GM18873 (cell line): ENCODE measurements around the gene SRCIN1.

Experiments
- ATAC-seq: cut with Tn5 transposase; IDR thresholded peaks from one replicate; pipeline ENCODE4 v1.9.1; 2021; ENCODE audit warnings: mild to moderate bottlenecking, moderate library complexity, moderate number of reproducible peaks; ENCODE audit not compliant: unreplicated experiment, low FRiP score

The SRCIN1 gene

GRCh38 chr17:38601539-38602351, 4.0 kb downstream of the SRCIN1 start:
- no peak for ATAC-seq

GRCh38 chr17:38600906-38601305, 4.8 kb downstream of the SRCIN1 start:
- no peak for ATAC-seq

GRCh38 chr17:38600416-38600815, 5.3 kb downstream of the SRCIN1 start:
- no peak for ATAC-seq

GRCh38 chr17:38599398-38599856, 6.3 kb downstream of the SRCIN1 start:
- ATAC-seq = no peak

DNA sequence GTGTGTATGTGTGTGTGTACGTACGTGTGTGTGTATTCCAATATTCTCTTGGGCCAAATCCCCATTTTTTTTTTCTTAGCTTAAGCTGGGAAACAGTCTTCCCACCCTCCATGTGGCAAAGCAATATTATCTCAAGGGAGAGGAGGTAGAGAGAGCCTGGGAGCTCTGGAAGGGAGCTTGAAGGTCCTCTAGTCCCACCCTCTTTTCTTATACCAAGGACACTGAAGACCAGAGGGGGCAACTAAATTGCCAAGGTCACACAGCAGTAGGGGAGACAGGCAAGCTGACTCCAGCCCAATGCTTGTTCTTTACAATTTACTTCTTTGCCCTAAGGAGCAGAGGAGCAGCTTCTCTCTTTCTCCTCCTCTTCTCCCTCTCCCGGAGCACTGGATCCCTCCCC, 6.8 kb downstream of the SRCIN1 start:
- ATAC-seq = no peak

GRCh38 chr17:38598536-38598935, 7.2 kb downstream of the SRCIN1 start:
- ATAC-seq = no peak

DNA sequence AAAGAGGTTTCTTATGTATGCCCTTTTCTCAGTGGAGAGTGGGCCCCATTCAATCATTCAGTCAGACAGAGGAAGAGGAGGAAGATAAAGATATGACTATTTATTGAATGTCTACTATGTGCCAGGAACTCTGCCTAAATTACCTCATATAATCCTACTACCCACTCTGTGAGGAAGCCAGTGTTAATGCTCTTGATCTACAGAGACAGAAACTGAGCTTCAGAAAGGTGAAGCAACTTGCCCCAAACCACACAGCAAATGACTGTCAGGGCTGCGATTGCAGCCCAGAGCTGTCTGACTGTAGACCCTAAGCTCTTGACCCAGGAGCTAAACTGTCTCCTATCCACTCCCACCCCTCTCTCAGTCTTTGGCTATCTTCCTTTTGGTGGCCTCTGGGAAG, 8.4 kb downstream of the SRCIN1 start:
- no peak for ATAC-seq

DNA sequence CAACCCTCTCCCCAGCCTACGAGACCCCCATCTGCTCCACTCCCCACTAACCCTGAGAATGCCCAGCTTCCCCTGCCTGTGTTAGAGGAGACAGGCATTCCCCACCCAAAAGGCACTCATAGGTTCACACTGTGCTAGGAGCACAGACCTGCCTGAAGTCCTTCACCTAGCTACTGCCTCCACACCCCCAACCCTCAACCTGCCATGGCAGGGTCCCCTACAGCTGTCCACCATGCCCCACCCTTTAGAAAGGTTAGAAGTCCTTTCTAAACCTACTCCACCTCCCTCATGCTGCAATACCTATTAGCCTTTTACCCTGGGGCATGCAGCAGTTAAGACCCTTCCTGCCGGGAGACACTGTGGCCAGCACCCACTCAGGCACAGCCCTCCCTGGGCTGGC, 9.1 kb downstream of the SRCIN1 start:
- no peak for ATAC-seq

DNA sequence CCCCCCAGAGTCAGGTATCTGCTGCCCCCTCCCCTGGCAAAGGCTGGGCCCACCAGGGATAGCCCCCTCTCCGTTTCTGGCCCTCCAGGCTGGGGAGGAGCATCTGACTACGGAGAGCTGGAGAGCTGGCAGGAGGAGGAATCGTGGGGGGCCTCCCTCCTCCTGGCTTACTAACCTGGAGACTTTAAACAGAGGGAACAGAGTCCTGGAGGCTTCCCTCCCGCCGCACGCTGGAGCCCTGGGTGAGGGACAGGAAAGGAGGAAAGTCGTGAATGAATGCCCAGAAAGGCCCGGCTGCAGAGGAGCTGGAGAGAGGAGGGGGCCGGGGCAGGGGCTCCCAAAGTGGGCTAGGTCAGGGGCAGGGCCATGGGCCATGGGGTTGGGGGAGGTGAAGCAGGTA, 9.9 kb downstream of the SRCIN1 start:
- ATAC-seq = no peak

- no peak for ATAC-seq
Observed at GRCh38 chr17:38594152-38594551, 11.6 kb downstream of the SRCIN1 start.

DNA sequence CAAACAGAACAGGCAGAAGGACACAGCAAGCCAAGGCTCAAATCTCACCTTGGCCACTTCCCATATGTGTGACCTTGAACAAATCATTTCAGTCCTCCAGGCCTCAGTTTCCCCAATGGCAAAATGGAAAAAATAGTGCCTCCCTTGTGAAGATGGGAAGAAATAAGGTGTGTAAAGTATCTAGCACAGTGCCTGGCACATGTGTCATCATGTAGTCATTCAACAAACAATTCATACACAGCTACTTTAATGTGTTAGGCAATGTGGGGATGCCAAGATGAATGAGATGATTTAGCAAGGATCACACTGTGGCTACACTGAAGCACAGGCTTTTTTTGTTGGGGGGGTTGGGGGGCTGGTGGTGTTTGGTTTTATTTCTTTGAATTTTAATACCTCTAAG, 13.3 kb downstream of the SRCIN1 start:
- ATAC-seq = no peak

GRCh38 chr17:38591759-38592241, 14.0 kb downstream of the SRCIN1 start:
- no peak for ATAC-seq

DNA sequence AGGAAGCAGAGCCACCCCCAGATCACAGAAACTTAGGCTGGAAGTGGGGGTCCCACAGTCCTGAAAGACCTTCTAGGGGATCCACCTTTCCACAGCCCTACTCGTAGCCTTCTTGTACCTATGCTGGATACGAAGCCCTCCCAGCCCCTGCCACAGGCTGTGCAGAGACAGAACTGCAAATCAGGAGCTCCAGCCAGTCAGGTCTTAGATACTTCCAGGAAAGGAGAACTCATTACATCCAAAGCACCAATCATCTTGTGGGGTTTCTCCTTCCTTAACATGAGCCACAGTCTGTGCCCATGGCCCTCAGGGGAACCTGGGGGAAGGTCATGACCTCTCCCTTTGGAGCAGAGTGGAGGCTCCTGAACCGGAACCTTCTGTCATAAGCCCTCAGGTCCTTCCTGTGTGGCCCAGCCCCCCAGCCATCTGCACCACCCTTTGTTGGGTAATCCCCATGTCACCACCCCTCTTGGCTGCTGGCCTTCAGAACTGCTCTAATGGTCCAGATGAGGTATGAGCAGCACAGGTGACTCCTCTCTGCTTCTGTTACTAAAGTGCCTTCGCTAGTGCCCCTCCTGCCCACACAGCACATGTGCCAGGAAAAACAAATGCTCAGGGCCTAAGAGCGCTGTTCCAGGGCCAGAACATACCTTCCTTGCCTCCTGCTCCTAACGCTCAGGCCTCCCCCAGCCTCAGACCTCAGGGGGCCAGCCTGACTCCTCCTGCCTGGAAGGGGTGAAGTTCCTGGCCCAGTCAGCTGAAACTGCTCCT, 14.6 kb downstream of the SRCIN1 start:
- no peak for ATAC-seq

DNA sequence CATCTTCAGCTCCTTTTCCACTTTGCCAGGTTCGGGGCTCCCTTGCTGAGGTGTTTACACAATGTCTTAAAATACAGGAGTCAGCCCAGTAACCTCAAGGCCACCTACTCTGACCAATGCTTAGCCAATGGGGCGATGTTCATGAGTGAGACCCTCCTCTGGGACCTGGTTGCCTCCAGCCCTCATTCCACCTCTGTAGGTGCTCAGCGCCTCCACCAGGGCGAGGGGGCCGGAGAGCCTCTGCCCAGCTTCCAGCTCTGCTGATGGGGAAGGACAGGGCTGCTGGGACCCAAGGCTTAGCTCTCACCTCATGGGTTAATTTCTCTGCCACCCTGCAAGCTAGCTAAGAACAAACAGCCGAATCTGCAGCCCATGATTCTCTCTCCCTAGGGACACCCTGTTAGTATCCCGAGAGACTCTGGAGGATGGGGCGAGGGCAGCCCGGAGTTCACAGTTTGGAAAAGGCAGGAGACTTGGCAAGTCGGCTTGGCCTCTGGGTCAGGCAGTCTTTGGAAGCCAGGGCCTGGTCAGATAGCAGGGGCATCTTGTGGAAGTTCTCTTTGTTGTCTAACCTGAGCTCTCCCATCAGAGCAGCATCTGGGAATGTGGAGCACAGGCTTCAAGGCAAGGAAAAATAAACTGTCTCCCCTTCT, 16.2 kb downstream of the SRCIN1 start:
- ATAC-seq = no peak

DNA sequence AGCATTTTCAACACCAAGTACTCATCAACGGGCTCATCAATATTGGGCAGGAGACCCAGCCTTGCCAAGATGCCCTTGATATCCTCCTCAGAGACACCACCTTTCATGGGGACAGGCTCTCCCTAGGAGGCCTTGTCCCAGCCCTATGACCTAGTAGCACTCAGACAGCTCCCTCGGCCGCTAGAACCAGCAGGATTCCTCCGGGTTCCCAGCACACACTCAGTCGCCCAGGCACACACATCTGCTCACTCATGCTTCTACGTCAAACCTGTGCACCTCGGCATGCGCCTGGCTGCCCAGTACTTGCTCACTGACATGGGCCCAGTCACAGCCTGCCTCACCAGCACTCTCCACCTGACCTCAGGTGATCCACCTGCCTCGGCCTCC, 17.0 kb downstream of the SRCIN1 start:
- ATAC-seq = no peak

DNA sequence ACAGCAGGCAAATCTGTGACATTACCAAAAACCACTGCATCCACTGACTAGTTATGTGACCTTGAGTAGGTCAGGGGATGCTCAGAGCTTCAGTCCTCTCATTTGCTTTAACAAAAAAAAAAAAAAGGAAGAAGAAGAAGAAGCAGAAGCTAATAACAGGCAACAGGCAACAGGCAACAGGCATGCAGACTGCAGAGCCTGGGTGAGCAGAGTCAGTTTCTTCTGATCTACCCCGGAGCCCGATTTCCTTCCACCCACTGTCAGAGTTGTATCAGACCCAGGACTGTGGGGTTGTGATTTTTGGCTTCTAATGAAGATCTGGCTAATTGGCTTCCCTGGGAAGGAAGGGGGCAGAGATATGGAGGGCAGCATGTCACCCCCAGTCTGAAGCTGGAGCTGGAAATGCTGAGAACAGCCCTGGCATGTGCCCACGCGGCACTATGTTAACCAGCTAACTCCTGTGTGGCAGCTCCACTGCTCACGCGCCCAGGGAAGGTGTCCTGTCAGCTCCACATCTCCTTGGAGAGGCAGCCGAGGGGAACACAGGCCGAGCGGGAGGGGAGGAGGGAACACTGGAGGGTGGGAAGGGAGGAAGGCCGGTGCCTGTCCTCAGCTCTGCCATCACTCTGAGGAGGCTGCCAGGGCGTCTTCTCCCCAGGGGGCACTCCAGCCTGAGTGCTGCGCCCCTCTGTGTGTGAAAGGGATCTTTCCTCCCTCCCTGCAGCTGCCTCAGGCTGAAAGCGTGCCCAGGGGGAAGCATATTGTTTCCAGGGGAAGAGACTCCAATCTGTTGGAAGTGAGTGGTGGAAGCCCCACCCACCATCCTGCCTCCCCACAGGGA, 17.6 kb downstream of the SRCIN1 start:
- no peak for ATAC-seq

DNA sequence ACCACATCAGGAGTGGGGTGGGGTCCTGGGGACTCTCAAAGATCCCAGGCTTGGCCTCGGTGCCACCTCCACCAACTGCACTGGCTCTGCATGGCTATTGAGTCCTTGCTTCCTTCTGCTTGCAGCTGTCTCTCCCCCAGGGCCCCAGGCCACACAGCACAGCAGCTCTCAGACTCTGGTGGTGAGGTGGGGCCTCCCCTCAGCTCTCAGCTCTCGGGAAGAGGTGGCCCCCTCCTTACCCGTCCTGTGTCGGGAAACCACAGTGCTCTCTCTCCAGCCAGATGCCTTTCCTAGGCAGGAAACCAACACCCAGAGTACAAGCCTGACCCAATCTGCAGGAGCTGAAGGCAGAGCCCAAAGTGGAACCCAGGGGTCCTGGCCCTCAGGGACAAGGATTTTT, 18.5 kb downstream of the SRCIN1 start:
- ATAC-seq = no peak

- ATAC-seq = no peak
Observed at GRCh38 chr17:38586788-38587187, 19.0 kb downstream of the SRCIN1 start.

DNA sequence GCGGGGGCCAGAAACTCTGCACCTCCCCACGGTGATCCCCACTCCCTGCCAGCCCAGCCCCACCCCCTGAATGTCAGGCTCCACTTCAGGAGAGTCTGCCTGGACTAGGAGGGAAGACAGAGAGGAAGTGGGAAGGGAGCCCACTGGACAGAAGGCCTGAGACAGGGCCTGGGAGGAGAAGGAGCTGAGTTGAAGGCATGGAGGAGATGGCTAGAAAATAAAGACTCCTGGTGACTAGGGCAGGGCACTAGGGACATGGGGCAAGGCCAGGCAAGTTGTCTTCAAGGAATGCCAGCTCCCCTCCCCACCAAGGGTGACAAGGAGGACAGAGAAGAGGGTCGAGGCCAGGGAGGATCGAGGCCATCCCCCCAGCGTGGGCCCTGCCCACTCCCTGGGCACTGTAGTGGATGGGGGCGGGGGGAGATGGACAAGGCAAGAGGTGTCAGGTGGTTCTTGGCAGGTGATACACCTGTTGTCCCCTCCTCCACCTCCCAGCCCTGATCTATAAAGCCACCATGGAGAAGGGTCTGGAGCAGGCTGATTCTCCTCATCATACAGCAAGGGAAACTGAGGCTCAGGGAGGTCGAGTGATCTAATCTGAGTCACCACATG, 19.7 kb downstream of the SRCIN1 start:
- ATAC-seq = no peak
